A549 (cell line): ENCODE results near the gene SLC39A2. TPM values are rescaled to one million over a fixed set of nuclear protein-coding genes. Genes with fewer than 3 reads are reported as not detected.
A peak's percentile ranks its signal among the peaks of the same experiment; 100 is the strongest.

Experiments
- ATAC-seq, 2 experiments: fragments of 200-7000 bp in 1 of 2; fragments of >200 bp in 1 of 2; cut with Nextera tagmentation in 1 of 2; cut with Tn5 transposase in 1 of 2; 3 replicates each; pipeline versions ENCODE4 v1.8.0 to v1.9.1; 2018 to 2020; ENCODE audit warnings: mild to moderate bottlenecking in 1 of 2, moderate library complexity in 1 of 2
- CTCF ChIA-PET: fragments of 300-600 bp; sonication (Branson Sonifier 250); formaldehyde crosslinking; extraction: SDS; loops from one replicate; lab custom pipeline; 2021; ENCODE audit warnings: antibody characterized with exemption, inconsistent platforms; lab: Yijun Ruan, JAX
- POLR2A ChIA-PET: fragments of 350-600 bp; formaldehyde crosslinking; extraction: SDS; loops from one replicate; lab custom pipeline; 2021; ENCODE audit warnings: antibody characterized with exemption, inconsistent platforms; lab: Yijun Ruan, JAX
- DNase-seq, 2 experiments: peaks; one replicate each; pipeline versions ENCODE4 v3.0.0 to v3.0.0-alpha.2; 2011 to 2016; ENCODE audit warnings: low read depth in 1 of 2, low spot score in 1 of 2
- FAIRE-seq: peaks from 2 replicates; lab custom pipeline; 2011; peaks lifted over from hg19 to GRCh38; lab: Jason Lieb, UNC
- H3K27ac ChIP-seq, 2 experiments: fragments of >200 bp; sonication (Bioruptor Twin); formaldehyde crosslinking; 3 replicates each; pipeline ENCODE4 v1.5.1; 2016 to 2017
- H3K4me1 ChIP-seq: fragments of >200 bp; sonication (Bioruptor Twin); formaldehyde crosslinking; 3 replicates; pipeline ENCODE4 v1.6.1; 2016
- H3K4me2 ChIP-seq: fragments of >200 bp; sonication (Bioruptor Twin); formaldehyde crosslinking; 3 replicates; pipeline ENCODE4 v1.6.1; 2016
- H3K4me3 ChIP-seq: fragments of >200 bp; sonication (Bioruptor Twin); formaldehyde crosslinking; 3 replicates; pipeline ENCODE4 v1.5.1; 2016
- H3K9me3 ChIP-seq: fragments of >200 bp; sonication (Bioruptor Twin); formaldehyde crosslinking; 3 replicates; pipeline ENCODE4 v1.6.1; 2016
- BCL3 ChIP-seq: fragments of >200 bp; sonication (Bioruptor Twin); formaldehyde crosslinking; IDR thresholded peaks from 3 replicates; pipeline ENCODE4 v1.6.1; 2016
- BHLHE40 ChIP-seq: IDR thresholded peaks from 2 replicates; pipeline ENCODE4 v1.6.1; 2012; ENCODE audit warnings: low read depth, low read length, inconsistent platforms
- CBX2 ChIP-seq: fragments of 200-600 bp; sonication (generic); IDR thresholded peaks from 2 replicates; pipeline ENCODE4 v1.6.1; 2016; ENCODE audit warnings: low read depth, mild to moderate bottlenecking, borderline replicate concordance
- CEBPB ChIP-seq, 2 experiments: fragments of >200 bp in 1 of 2; sonication (Bioruptor Twin) in 1 of 2; formaldehyde crosslinking in 1 of 2; IDR thresholded peaks; 2 replicates each; pipeline ENCODE4 v1.6.1; 2012 to 2016
- EP300 ChIP-seq, 2 experiments: fragments of >200 bp; sonication (Bioruptor Twin); formaldehyde crosslinking; IDR thresholded peaks; 2 replicates in 1 of 2; 3 replicates in 1 of 2; pipeline ENCODE4 v1.6.1; 2016 to 2017
- FOXS1 ChIP-seq: fragments of 250-450 bp; sonication (Bioruptor Pico); IDR thresholded peaks from 2 replicates; pipeline ENCODE4 v1.5.0; 2020; ENCODE audit warnings: mild to moderate bottlenecking, moderate library complexity
- HMGXB4 ChIP-seq: fragments of 250-450 bp; sonication (Bioruptor Pico); IDR thresholded peaks from 2 replicates; pipeline ENCODE4 v1.5.0; 2021; ENCODE audit warnings: mild to moderate bottlenecking, moderate library complexity, borderline replicate concordance
- HOXB13 ChIP-seq: fragments of 250-450 bp; sonication (Bioruptor Pico); IDR thresholded peaks from 2 replicates; pipeline ENCODE4 v1.5.0; 2020; ENCODE audit warnings: low read depth, mild to moderate bottlenecking, moderate library complexity
- JUN ChIP-seq, 2 experiments: fragments of >200 bp; sonication (Bioruptor Twin); formaldehyde crosslinking; IDR thresholded peaks; 2 replicates in 1 of 2; 3 replicates in 1 of 2; pipeline ENCODE4 v1.6.1; 2016 to 2017
- JUNB ChIP-seq: fragments of >200 bp; sonication (Bioruptor Twin); formaldehyde crosslinking; IDR thresholded peaks from 2 replicates; pipeline ENCODE4 v1.6.1; 2016
- KDM1A ChIP-seq: fragments of 200-600 bp; sonication (generic); IDR thresholded peaks from 2 replicates; pipeline ENCODE4 v1.6.1; 2016; ENCODE audit warnings: low read depth, mild to moderate bottlenecking
- KDM5A ChIP-seq: fragments of 200-600 bp; sonication (generic); IDR thresholded peaks from 2 replicates; pipeline ENCODE4 v1.6.1; 2016; ENCODE audit warnings: antibody characterized with exemption, mild to moderate bottlenecking
- NFE2L2 ChIP-seq: fragments of 150-350 bp; conservative IDR thresholded peaks from 2 replicates; pipeline ENCODE4 v1.6.1; 2014; ENCODE audit warnings: low read length
- NR3C1 ChIP-seq: fragments of >200 bp; sonication (Bioruptor Twin); formaldehyde crosslinking; IDR thresholded peaks from 3 replicates; pipeline ENCODE4 v1.6.1; 2017
- PHF8 ChIP-seq: fragments of 200-600 bp; sonication (generic); IDR thresholded peaks from 2 replicates; pipeline ENCODE4 v1.6.1; 2016; ENCODE audit warnings: low read depth, mild to moderate bottlenecking, antibody characterized with exemption, moderate library complexity, borderline replicate concordance
- RAD21 ChIP-seq, 2 experiments: fragments of >200 bp in 1 of 2; sonication (Bioruptor Twin) in 1 of 2; formaldehyde crosslinking in 1 of 2; IDR thresholded peaks in 1 of 2; conservative IDR thresholded peaks in 1 of 2; 2 replicates in 1 of 2; 3 replicates in 1 of 2; pipeline ENCODE4 v1.6.1; 2012 to 2018; ENCODE audit warnings: inconsistent platforms in 1 of 2
- RARB ChIP-seq: fragments of 250-450 bp; sonication (Bioruptor Pico); IDR thresholded peaks from 2 replicates; pipeline ENCODE4 v1.8.0; 2021; ENCODE audit warnings: mild to moderate bottlenecking, moderate library complexity
- RFX5 ChIP-seq: fragments of 450-650 bp; IDR thresholded peaks from 2 replicates; pipeline ENCODE4 v1.7.1; 2014; ENCODE audit warnings: antibody characterized with exemption, mild to moderate bottlenecking, moderate library complexity
- SMC3 ChIP-seq: fragments of >200 bp; sonication (Bioruptor Twin); formaldehyde crosslinking; IDR thresholded peaks from 3 replicates; pipeline ENCODE4 v1.6.1; 2018; ENCODE audit warnings: inconsistent platforms
- TP53 ChIP-seq: fragments of 250-450 bp; sonication (Bioruptor Pico); IDR thresholded peaks from 2 replicates; pipeline ENCODE4 v1.5.0; 2021; ENCODE audit warnings: mild to moderate bottlenecking, moderate library complexity
- ZFP36 ChIP-seq: fragments of 450-650 bp; IDR thresholded peaks from 2 replicates; pipeline ENCODE4 v1.6.1; 2014; ENCODE audit warnings: borderline replicate concordance; ENCODE audit not compliant: partially characterized antibody
- ZSCAN20 ChIP-seq: fragments of 250-450 bp; sonication (Bioruptor Pico); IDR thresholded peaks from 2 replicates; pipeline ENCODE4 v1.8.0; 2022; ENCODE audit warnings: mild to moderate bottlenecking, moderate library complexity
- WGBS: methylation state at CpG from one replicate; pipeline ENCODE4 v1.1.6; 2017; ENCODE audit errors: missing lambda C conversion rate; 5-methylcytosine and 5-hydroxymethylcytosine counted together
- polyA plus RNA-seq, 4 experiments: library from polyadenylated mRNA; depleted of rRNA in 3 of 4; stranded (reverse); fragments of >200 nt; fragmentation: RNase III in 1 of 4; extraction: RNeasy Plus Mini Kit Qiagen cat#74134 plus additional on column Dnase treatment in 1 of 4; gene quantifications; 2 replicates in 3 of 4; 3 replicates in 1 of 4; pipeline ENCODE4 v1.2.3, GENCODE V29; 2011 to 2017

SLC39A2 gene
- polyA plus RNA-seq, 2 of the 4 experiments (the other 2 are of a cell fraction) = not detected

- DNase-seq = no peak
- ChIA-PET CTCF (interaction anchor here (0.6 to 7.2 kb wide), 13 partner anchors 12 to 283 kb away, joined by 3 to 186 read pairs (median 9); partner anchors contain the start of gene METTL17), POLR2A (no interaction called here)
- 96% methylated on average over 3 of the region's 3 CpGs for WGBS
- Histone ChIP-seq H3K9me3 (no peaks in the 10 kb centered on the region), H3K4me2 (no peak overlapping the region), H3K27ac (peak overlapping the region in 1 of 2 experiments; percentile 24; a peak in 2 of 6 replicates), H3K4me1 (peaks cover 27% of the 10 kb centered on the region), H3K4me3 (no peak overlapping the region)
- no peak for ATAC-seq
- TF ChIP-seq RARB (CRISPR knock-in tag) (no peak), PHF8 (no peak), SMC3 (no peak), CEBPB (IDR thresholded peaks at IDR 0.05) (no peak), HMGXB4 (CRISPR knock-in tag) (no peak), CBX2 (no peak), NR3C1 (no peak), KDM5A (no peak), RAD21 (conservative IDR thresholded peaks at IDR 0.05 in 1 of 2, IDR thresholded peaks at IDR 0.05 in 1 of 2) (no peak), BHLHE40 (no peak), ZFP36 (no peak), EP300 (IDR thresholded peaks at IDR 0.05) (no peak), JUNB (no peak)
- no peak for FAIRE-seq
Measured at GRCh38 chr14:20973501-20973900, 25.6 kb upstream of the SLC39A2 start.

DNA sequence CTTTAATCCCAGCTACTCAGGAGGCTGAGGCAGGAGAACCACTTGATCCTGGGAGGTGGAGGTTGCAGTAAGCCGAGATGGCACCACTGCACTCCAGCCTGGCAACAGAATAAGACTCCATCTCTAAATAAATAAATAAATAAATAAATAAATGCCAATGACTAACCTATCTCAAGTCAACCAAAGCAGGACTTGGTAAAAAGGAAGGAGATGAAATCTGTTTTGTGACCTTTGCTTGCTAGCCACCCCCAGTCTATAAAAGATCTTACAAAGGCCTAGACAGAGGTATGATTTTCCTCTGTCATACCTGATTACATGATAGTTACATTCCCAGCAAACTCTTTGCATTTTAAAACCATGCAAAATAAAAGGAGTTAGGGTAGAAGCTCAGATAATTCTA is 22.8 kb upstream of the SLC39A2 start:
- DNase-seq (no peak), ATAC-seq (no peak), FAIRE-seq (no peak)
- peaks cover 24% of the 10 kb centered on the region for H3K4me1 ChIP-seq
- no peak overlapping the region; a peak in 1 of 6 replicates for H3K27ac ChIP-seq
- H3K4me2 ChIP-seq = no peak overlapping the region
- ChIA-PET CTCF (interaction anchor here (0.9 to 7.2 kb wide), 4 partner anchors 64 to 127 kb away, joined by 3 to 67 read pairs (median 4); no protein-coding TSS in a partner anchor), POLR2A (no interaction called here)
- H3K4me3 ChIP-seq = no peak overlapping the region
- no peak for TF ChIP-seq ZFP36
- TF ChIP-seq BCL3 = no peak
- no peak for TF ChIP-seq HOXB13 (CRISPR knock-in tag)
- no peak for TF ChIP-seq NFE2L2
- no peak for TF ChIP-seq KDM1A
- no peak for TF ChIP-seq JUNB
- no peak for TF ChIP-seq CBX2
- no peak for TF ChIP-seq NR3C1
- TF ChIP-seq JUN (IDR thresholded peaks at IDR 0.05) = no peak
- TF ChIP-seq TP53 (CRISPR knock-in tag) = no peak
- TF ChIP-seq EP300 (IDR thresholded peaks at IDR 0.05) = no peak
- TF ChIP-seq FOXS1 (CRISPR knock-in tag) = no peak
- TF ChIP-seq ZSCAN20 (CRISPR knock-in tag) = no peak
- no peak for TF ChIP-seq BHLHE40
- TF ChIP-seq RFX5 = no peak
- WGBS = 83% methylated on average over 1 of the region's 1 CpG
- no peaks in the 10 kb centered on the region for H3K9me3 ChIP-seq
